NCI-H526 (cell line): ENCODE data around the gene CACNA1H.
A peak's percentile ranks its signal among the peaks of the same experiment; 100 is the strongest.

Experiments
- DNase-seq, 2 experiments: peaks; one replicate each; lab custom pipeline; 2025; lab: John Stamatoyannopoulos, UW

Gene CACNA1H

GRCh38 chr16:1123525-1124230 is 29.2 kb upstream of the CACNA1H start:
- DNase-seq = no peak

DNA sequence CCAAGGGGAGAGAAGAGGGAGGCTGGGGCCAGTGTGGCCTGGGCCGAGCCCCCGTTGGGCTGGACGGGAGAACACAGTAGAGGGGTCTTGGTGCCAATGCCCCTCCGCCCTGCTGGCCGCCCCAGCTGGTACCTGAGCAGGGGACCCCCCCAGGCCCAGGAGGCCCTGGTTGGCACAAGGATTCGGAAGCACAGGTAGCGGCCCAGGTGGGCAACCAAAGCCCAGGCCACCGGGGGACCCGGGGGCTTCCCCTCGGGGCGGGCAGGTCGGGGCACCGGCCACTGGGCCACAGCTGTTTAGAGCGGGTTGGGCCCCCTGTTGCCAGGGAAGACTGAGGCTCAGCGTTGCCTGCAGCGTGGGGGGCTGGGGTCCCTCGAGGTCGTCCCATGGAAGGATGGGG is 28.6 kb upstream of the CACNA1H start:
- DNase-seq = no peak

GRCh38 chr16:1124795-1125194 is 28.1 kb upstream of the CACNA1H start:
- DNase-seq = no peak

DNA sequence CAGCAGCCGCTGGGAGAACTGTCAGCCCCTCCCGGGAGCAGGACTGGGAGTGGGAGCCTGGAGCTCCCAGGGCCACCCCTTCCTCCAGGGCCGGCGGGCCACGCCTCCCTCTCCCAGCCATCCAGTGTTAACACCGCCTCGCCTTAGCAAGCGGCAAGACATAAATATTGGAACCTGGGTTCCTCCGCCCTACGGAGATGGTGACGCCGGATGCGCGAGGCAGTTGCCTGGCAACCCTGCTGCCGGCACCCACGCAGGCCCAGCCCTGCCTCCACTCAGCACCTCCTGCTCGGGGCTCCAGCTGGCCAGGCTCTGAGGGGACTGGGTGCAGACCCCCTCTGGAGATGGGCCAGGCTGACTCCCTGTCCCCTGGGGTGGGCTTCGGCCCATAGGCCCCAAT is 27.4 kb upstream of the CACNA1H start:
- DNase-seq = peak; percentile 17 to 67

GRCh38 chr16:1126044-1126443 is 26.9 kb upstream of the CACNA1H start:
- no peak for DNase-seq

- DNase-seq = no peak
Observed at GRCh38 chr16:1126586-1126985, 26.3 kb upstream of the CACNA1H start.

DNA sequence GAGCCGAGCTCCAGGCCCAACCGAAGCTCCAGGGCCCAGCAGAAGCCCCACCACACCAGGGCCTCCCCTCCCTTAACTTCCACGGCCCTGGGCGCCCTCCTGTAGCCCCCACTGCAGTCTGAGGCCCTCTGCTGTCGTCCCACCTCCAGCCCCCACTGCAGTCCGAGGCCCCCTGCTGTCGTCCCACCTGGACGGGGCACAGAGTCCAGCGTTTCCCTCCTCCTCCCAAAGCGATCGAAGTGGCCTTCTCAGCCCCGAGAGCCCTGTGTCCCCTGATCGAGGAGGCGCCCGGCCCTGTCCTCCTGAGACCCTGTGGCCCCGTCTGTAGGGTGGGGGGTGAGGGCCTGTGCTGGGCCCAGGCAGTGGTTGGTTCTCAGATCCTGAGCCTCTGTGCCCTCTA is 25.8 kb upstream of the CACNA1H start:
- no peak for DNase-seq

DNA sequence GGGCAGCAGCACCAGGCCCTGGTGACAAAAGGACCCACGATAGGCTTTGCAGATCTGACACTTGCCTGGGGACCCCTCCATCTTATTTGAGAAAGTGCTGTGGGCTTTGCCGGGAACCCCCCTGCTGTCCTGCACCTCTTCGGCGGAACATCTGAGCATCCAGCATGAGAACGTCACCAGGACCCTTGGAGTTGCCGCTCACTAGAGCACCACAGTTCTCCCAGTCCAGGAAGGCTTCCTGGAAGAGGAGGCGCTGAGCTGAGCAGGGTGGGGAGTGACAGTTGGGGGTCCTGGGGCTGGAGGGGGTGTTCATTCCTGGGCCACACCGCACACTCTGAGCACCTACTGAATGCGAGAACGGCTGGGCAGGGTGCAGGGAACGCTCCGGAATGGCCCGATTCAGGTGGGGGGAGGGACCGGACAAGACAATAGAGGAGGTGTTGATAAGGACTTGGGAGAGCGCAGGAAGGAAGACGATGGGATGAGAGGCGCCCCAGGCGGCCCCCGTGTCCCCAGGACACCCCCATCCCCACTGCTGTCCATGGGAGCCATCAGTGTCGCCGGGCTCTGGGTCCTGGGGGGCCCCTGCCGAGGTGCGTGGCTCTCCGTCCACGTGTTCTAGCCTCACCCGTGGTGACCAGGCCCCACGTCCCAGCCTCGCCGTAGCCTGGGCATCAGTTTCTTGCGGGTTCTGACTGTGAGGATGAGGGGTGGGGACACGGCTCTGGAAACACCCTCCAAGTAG is 24.8 kb upstream of the CACNA1H start:
- no peak for DNase-seq

- DNase-seq = no peak
Observed at GRCh38 chr16:1129106-1129960, 23.6 kb upstream of the CACNA1H start.

DNA sequence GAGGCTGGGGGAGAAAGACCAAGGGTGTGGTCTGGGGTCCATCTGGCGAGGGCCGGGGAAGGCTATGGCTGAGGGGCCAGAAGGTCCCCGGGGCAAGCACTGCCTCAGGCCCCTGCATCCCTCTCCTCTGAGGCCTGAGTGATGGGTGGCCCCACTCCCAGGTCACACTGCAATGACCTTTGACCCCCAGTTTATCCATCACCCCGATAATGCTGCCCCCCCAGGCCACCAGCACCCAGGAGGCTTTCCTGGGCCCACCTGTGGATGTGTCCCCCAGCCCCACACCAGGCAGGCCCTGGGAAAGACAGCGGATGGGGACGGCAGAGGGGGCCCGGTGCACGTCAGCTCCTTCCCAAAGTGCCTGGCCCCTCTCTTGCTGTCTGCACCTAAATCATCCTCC is 22.5 kb upstream of the CACNA1H start:
- no peak for DNase-seq

GRCh38 chr16:1131378-1131994 is 21.4 kb upstream of the CACNA1H start:
- DNase-seq = no peak

DNA sequence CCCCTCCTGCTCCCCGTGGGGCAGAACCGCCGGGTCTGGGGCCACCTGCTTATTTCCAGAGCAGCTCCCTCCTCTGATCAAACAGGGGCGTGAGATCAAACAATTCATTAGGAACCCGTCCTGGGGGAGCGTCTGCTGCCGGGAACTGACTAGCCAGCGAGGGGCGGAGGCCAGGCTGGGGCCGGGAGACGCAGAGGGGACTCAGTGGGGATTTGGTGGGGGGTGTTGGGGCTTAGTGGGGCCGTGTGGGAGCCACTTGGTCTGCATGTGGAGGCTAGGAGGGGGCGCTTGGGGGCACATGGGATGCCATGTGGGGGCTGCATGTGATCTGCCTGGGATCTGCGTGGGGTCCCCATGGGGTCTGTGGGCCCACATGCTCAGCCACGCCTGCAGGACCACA is 20.5 kb upstream of the CACNA1H start:
- no peak for DNase-seq

- no peak for DNase-seq
Observed at GRCh38 chr16:1133271-1133670, 19.6 kb upstream of the CACNA1H start.

DNA sequence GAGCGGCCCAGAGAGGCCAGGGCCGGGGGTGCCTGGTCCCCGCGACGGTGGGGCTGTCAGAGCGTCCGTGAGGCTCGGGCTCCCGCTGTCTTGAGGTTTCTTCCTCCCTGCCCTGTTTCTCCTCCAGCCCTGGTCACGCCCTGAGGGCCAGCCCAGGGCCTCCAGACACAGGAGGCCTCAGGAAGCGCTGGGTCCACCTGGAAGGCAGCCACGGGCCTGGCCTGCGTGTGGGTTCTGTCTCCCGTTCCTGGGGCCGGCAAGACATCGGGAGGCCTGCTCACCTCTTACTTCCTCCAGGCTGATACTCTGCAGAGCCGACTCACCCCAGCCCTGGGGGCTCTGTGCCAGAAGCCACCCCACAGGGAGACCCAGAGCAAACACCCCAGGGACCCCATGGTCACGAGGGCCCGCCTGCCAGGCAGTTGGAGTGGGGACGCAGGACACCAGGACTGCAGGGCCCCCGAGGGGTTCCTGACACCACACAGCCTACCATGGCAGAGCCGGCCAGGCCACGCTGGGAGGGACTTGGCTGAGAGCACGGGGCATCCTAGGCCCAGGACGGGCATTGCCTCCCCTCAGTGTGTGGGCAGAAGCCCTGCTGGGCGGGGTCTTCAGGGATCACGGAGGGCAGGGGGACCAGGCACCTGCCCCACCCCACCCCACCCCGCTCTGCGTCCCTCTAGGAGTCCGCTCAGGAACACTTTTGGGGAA is 18.9 kb upstream of the CACNA1H start:
- DNase-seq = no peak

- no peak for DNase-seq
Observed at GRCh38 chr16:1134776-1135458, 18.0 kb upstream of the CACNA1H start.

- no peak for DNase-seq
Observed at GRCh38 chr16:1135459-1135825, 17.5 kb upstream of the CACNA1H start.

DNA sequence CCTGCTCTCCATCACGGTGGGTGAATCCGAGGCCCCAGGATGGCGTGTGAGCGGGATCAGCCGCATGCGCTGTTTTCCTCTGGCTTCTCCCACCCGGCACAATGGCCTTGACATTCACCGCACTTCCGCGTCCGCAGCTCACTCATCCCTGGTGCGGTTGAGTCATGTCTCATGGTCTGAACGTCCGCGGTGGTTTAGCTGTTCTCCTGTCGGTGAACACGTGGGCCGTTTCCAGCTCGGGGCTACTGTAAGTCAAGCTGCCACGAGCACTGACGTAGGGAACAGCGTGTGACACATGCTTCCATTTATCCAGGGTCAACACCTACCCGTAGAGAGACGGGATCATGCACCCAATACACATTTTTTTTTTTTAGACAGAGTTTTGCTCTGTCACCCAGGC is 15.3 kb upstream of the CACNA1H start:
- no peak for DNase-seq

DNA sequence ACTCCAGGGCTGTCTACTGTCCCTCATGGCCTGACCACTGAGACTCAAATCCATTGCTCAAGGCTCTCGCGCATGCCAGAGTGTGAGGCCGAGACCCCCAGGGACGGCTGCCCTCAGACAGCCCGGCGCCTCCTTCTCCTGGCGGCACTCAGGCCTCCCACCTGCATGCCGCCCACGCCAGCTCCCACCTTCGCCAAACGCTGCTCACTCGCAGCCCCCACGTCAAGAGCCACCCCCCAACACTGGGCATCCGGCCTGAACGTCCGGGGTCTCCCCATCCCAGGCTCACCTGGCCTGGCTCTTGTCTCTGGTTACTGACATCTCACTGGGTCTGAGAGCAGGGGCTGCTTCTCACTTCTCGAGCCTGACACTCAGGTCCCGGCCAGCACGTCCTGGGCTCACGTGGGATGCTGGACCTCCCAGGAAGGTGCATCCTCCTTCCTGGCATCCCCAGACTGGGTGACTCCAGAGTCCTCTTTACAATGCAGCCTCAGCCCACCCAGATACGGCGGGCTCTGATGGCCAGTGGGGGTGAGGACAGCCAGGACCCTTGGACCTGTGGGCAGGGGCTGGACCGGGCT is 12.2 kb upstream of the CACNA1H start:
- no peak for DNase-seq

- DNase-seq = no peak
Observed at GRCh38 chr16:1141191-1141590, 11.7 kb upstream of the CACNA1H start.

DNA sequence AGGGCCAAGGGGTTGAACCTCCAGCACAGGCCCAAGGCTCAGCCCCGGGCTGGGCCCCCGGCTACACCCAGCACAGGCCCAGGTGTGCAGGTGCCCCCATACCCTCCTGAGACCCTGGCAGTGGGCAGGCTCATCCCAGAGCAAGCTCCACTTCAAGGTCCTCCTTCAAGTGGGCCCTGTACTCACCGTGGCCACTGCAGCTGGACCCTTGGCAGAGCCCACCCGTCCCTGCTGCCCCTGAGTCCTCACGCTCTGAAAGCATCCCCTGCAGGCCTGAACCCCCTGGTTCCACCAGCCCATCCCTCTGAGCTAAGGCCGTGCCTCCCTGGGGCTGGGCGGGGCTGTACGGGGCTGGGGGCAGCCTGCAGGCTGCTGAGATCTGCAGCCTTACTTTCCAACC is 11.2 kb upstream of the CACNA1H start:
- DNase-seq = no peak

DNA sequence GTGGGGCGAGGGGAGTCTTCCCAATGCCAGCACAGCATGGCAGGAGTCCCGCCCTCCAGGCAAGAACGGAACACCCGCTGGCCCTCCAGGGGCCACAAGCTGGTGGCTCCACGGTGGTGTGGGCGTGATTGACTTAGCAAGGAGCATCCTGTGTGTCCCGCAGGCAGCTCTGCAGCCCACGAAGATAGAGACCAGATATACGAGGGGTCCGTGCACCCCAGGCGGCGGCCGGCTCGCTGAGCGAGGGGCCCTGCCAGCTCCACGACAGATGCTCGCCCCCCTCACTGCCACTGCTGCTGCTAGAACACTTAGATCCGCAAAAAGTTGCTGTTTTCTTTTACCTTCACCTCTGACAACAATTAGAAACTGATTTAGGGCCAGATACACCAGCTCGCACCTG is 10.0 kb upstream of the CACNA1H start:
- no peak for DNase-seq
